Epithelial cell of esophagus (primary cell): ENCODE measurements around the gene DPCD.

Experiments used
- DNase-seq: peaks from one replicate; pipeline ENCODE4 v3.0.0; 2010; ENCODE audit warnings: low read depth
- H3K4me3 ChIP-seq: 2 replicates; pipeline ENCODE4 v1.5.1; 2011; ENCODE audit warnings: mild to moderate bottlenecking, low read length, control low read depth
- TF ChIP-seq, protein P1 (sequence below): IDR thresholded peaks from 2 replicates; pipeline ENCODE4 v1.5.1; 2011; ENCODE audit warnings: low read depth, mild to moderate bottlenecking, low read length, control low read depth, inconsistent platforms; ENCODE audit not compliant: insufficient read depth; ENCODE audit errors: missing control alignments

Gene DPCD

GRCh38 chr10:101568054-101568745 is 19.9 kb upstream of the DPCD start:
- TF ChIP-seq, protein P1, sequence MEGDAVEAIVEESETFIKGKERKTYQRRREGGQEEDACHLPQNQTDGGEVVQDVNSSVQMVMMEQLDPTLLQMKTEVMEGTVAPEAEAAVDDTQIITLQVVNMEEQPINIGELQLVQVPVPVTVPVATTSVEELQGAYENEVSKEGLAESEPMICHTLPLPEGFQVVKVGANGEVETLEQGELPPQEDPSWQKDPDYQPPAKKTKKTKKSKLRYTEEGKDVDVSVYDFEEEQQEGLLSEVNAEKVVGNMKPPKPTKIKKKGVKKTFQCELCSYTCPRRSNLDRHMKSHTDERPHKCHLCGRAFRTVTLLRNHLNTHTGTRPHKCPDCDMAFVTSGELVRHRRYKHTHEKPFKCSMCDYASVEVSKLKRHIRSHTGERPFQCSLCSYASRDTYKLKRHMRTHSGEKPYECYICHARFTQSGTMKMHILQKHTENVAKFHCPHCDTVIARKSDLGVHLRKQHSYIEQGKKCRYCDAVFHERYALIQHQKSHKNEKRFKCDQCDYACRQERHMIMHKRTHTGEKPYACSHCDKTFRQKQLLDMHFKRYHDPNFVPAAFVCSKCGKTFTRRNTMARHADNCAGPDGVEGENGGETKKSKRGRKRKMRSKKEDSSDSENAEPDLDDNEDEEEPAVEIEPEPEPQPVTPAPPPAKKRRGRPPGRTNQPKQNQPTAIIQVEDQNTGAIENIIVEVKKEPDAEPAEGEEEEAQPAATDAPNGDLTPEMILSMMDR: no peak
- H3K4me3 ChIP-seq: no peak overlapping the region
- DNase-seq: no peak

GRCh38 chr10:101569323-101569621 is 18.8 kb upstream of the DPCD start:
- H3K4me3 ChIP-seq: no peak overlapping the region
- TF ChIP-seq, protein P1: no peak

DNA sequence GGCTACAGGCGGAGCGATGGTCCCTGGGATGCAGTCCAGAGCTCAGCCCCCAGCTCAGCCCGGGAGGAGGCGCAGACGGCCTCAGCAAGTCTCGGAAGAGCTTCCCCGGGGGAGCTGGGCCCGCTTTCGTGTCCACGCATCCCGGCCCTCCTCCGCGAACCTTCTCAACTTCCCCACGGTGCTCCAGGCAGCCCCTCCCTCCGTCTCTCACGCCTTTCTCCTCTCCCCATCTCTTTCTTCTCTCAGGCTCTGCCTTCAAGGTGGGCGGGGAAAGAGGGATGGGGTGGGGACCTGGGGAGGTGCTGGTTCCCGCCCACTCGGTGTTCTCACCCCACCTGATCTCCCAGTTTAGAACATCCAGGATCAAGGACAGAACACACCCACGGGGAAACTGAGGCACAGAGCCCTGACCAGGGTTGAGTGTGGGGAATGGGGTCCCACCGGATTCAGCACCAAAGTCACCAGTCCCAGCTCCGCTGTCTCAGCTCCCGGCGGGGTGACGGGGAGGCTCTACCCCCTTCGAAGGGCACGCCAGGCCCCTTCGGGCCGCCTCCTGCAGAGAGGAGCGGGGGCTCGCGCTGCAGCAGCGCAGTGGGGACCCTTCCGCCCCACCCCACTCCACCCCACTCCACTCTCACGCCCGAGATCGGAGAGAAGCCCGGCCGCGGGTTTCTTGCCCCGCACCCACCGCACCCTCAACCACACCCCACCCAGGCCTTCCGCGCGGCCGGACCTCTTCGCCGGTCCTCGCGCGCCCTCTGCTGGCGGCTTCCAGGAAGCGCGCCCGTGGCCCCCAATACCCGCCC is 18.3 kb upstream of the DPCD start:
- TF ChIP-seq, protein P1: peak; percentile 42
- peak overlapping the region; percentile 62 for H3K4me3 ChIP-seq
- DNase-seq: peak; percentile 77

More at GRCh38 chr10:101569323-101569621, 18.8 kb upstream of the DPCD start:
- no peak for DNase-seq

GRCh38 chr10:101570428-101571270 is 17.5 kb upstream of the DPCD start:
- TF ChIP-seq, protein P1: no peak
- peak overlapping the region; percentile 62 for H3K4me3 ChIP-seq
- no peak for DNase-seq

GRCh38 chr10:101571271-101571925 is 16.7 kb upstream of the DPCD start:
- no peak for DNase-seq
- TF ChIP-seq, protein P1: no peak
- no peak overlapping the region for H3K4me3 ChIP-seq

- TF ChIP-seq, protein P1: no peak
- no peak for DNase-seq
- no peak overlapping the region for H3K4me3 ChIP-seq
Observed at GRCh38 chr10:101572126-101572525, 16.0 kb upstream of the DPCD start.
